Ishikawa (cell line): ENCODE data around the gene ALG11.

Experiments used
- CEBPB ChIP-seq: IDR thresholded peaks from 2 replicates; pipeline ENCODE4 v1.6.1; 2012
- CREB1 ChIP-seq: IDR thresholded peaks from 2 replicates; pipeline ENCODE4 v1.6.1; 2012; ENCODE audit warnings: low read depth
- EGR1 ChIP-seq: IDR thresholded peaks from 2 replicates; pipeline ENCODE4 v1.6.1; 2012
- EP300 ChIP-seq: IDR thresholded peaks from 2 replicates; pipeline ENCODE4 v1.6.1; 2012; ENCODE audit warnings: borderline replicate concordance
- FOXM1 ChIP-seq: IDR thresholded peaks from 2 replicates; pipeline ENCODE4 v1.6.1; 2012; ENCODE audit warnings: low read depth, borderline replicate concordance
- NFIC ChIP-seq: IDR thresholded peaks from 2 replicates; pipeline ENCODE4 v1.6.1; 2012
- RAD21 ChIP-seq: IDR thresholded peaks from 2 replicates; pipeline ENCODE4 v1.6.1; 2012; ENCODE audit warnings: low read depth
- TAF1 ChIP-seq: IDR thresholded peaks from 2 replicates; pipeline ENCODE4 v1.6.1; 2012; ENCODE audit warnings: low read depth, mild to moderate bottlenecking
- TCF12 ChIP-seq: IDR thresholded peaks from 2 replicates; pipeline ENCODE4 v1.6.1; 2012; ENCODE audit warnings: low read depth
- TEAD4 ChIP-seq: IDR thresholded peaks from 2 replicates; pipeline ENCODE4 v1.6.1; 2012
- YY1 ChIP-seq: IDR thresholded peaks from 2 replicates; pipeline ENCODE4 v1.6.1; 2012; ENCODE audit warnings: low read depth
- ZBTB7A ChIP-seq: IDR thresholded peaks from 2 replicates; pipeline ENCODE4 v1.6.1; 2012; ENCODE audit warnings: low read depth
- TF ChIP-seq, protein P1 (sequence below): IDR thresholded peaks from 2 replicates; pipeline ENCODE4 v1.6.1; 2012; ENCODE audit warnings: low read depth, mild to moderate bottlenecking
- TF ChIP-seq, protein P2 (sequence below): IDR thresholded peaks from 2 replicates; pipeline ENCODE4 v1.6.1; 2012
- TF ChIP-seq, protein P3 (sequence below): IDR thresholded peaks from 2 replicates; pipeline ENCODE4 v1.6.1; 2012

ALG11 gene

DNA sequence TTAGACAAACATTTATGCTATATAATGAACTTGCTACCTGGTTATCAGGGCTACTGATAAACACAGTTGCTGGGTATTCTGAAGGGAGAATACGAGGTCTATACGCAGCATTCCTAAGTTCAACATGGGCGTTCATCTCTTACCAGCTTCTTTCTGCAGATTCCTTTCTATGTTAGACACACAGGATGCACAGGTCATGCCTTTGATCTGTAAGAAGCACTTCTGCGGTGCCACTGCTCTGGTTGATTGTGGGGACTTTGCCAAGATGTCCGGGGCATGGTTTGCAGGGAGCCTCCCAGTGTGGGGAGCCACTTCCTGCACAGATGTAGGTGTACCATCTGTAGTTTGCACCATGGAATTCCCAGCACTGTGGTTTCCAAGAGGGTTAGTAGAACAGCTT is 41.8 kb upstream of the ALG11 start:
- no peak for TF ChIP-seq EGR1
- TF ChIP-seq, protein P1, sequence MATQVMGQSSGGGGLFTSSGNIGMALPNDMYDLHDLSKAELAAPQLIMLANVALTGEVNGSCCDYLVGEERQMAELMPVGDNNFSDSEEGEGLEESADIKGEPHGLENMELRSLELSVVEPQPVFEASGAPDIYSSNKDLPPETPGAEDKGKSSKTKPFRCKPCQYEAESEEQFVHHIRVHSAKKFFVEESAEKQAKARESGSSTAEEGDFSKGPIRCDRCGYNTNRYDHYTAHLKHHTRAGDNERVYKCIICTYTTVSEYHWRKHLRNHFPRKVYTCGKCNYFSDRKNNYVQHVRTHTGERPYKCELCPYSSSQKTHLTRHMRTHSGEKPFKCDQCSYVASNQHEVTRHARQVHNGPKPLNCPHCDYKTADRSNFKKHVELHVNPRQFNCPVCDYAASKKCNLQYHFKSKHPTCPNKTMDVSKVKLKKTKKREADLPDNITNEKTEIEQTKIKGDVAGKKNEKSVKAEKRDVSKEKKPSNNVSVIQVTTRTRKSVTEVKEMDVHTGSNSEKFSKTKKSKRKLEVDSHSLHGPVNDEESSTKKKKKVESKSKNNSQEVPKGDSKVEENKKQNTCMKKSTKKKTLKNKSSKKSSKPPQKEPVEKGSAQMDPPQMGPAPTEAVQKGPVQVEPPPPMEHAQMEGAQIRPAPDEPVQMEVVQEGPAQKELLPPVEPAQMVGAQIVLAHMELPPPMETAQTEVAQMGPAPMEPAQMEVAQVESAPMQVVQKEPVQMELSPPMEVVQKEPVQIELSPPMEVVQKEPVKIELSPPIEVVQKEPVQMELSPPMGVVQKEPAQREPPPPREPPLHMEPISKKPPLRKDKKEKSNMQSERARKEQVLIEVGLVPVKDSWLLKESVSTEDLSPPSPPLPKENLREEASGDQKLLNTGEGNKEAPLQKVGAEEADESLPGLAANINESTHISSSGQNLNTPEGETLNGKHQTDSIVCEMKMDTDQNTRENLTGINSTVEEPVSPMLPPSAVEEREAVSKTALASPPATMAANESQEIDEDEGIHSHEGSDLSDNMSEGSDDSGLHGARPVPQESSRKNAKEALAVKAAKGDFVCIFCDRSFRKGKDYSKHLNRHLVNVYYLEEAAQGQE: no peak
- TF ChIP-seq CREB1: no peak
- no peak for TF ChIP-seq NFIC
- TF ChIP-seq YY1: no peak
- TF ChIP-seq, protein P2, sequence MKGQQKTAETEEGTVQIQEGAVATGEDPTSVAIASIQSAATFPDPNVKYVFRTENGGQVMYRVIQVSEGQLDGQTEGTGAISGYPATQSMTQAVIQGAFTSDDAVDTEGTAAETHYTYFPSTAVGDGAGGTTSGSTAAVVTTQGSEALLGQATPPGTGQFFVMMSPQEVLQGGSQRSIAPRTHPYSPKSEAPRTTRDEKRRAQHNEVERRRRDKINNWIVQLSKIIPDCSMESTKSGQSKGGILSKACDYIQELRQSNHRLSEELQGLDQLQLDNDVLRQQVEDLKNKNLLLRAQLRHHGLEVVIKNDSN: no peak
- no peak for TF ChIP-seq TCF12
- TF ChIP-seq FOXM1: no peak
- no peak for TF ChIP-seq ZBTB7A
- TF ChIP-seq EP300: no peak

DNA sequence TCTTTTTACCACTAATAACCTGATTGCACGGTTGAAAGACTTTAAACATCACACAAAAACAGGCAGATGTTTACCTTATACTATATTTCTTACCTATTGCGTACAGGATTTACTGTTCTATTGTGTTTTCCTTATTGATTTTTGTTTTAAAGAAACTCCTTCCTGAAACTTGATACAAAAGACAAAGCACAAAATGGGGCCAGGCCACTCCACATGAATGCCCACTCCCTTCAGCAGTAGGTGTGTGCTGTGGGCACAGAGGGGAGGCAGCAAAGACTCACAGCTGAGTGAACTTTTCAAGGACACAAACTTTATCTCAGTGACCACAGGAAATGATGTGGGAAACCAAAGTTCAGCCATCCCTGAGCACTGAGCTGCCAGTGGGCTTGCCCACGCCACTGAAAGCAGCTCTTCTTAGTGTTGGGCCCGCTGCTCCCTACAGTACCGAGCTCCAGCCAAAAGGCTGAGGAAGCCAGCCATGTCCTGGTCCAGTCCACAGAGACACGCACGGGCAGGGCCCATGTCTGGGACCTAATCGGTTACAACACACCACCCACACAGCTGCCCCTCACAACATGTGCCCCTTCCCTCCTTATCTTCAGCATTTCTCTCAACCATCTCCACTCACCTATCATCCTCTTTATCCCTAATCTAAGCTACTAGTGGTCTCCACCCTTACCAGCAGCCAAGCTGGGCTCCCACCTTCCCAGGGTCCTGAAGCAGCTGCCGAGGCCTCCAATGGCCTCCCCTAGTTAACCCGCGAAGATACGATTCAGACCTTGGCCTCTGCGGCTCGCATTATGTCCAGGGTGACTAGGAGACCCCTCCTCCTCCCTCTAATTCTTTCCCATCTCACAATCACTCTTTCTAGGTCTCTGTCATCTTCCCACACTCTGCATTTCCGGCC is 40.4 kb upstream of the ALG11 start:
- no peak for TF ChIP-seq TAF1
- no peak for TF ChIP-seq YY1
- no peak for TF ChIP-seq TEAD4
- TF ChIP-seq TCF12: no peak
- TF ChIP-seq, protein P2: no peak
- TF ChIP-seq, protein P1: no peak
- TF ChIP-seq FOXM1: no peak
- TF ChIP-seq ZBTB7A: no peak
- no peak for TF ChIP-seq EGR1
- TF ChIP-seq CREB1: no peak
- no peak for TF ChIP-seq EP300
- no peak for TF ChIP-seq NFIC
- no peak for TF ChIP-seq CEBPB
- TF ChIP-seq, protein P3, sequence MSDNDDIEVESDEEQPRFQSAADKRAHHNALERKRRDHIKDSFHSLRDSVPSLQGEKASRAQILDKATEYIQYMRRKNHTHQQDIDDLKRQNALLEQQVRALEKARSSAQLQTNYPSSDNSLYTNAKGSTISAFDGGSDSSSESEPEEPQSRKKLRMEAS: no peak
- no peak; the same call in 1 of the 2 replicates for TF ChIP-seq RAD21

DNA sequence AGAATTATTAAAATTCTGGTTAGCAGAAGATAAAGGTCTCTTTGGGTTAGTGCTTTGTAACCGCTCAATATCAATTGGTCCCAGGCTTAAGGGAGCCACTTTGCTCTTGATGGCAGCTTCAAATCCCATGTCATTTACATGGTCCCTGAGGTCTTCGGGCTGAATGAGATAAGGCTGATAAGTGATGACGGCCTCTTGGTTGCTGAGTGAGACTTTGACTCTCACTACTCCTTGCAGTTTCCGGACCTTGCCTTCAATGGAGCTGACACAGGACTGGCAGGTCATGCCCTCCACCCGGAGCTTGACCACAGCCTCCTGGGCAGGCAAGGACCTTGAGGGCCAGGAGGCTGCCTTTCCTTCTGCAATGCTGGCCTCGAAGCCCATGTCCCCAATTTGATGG is 37.7 kb upstream of the ALG11 start:
- TF ChIP-seq, protein P1: no peak
- TF ChIP-seq, protein P3: no peak
- TF ChIP-seq TAF1 (no peak), FOXM1 (no peak), ZBTB7A (no peak)

DNA sequence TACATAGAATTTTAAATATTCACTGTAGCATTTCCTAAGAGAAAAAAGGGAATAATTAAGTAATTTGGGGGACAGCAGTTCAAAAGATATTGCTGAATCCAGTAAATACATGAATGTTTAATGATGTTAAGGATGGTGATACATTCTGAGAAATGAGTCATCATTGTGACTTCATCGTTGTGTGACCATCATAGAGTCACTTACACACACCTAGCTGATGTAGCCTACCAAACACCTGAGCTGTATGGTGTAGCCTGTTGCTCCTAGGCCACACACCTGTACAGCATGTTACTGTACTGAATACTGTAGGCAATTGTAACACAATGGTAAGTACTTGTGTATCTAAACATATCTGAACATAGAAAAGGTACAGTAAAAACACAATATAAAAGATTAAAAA is 35.8 kb upstream of the ALG11 start:
- TF ChIP-seq YY1: no peak

DNA sequence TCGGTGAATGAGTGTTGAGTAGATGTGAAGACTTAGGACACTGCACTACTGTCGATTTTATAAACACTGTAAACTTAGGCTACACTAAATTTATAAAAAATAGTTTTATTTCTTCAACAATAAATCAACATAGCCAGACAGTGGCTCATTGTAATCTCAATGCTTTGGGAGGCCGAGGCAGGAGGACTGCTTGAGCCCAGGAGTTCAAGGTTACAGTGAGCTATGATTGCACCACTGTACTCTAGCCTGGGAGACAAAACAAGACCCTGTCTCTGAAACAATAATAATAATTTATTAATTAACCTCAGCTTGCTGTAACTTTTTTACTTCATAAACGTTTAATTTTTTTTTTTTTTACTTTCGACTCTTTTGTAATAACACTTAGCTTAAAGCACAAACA is 35.3 kb upstream of the ALG11 start:
- TF ChIP-seq CEBPB (no peak), TAF1 (no peak), EGR1 (no peak), ZBTB7A (no peak), NFIC (no peak), FOXM1 (no peak), TCF12 (no peak), TEAD4 (no peak)
- TF ChIP-seq, protein P2: no peak
